Measurements from ENCODE around the gene RBM12. TPM values are rescaled to one million over a fixed set of nuclear protein-coding genes. Genes with fewer than 3 reads are reported as not detected.

The RBM12 gene
- total and polyA plus RNA-seq, 2 of the 4 experiments (the other 2 are of a cell fraction) = 44.7 to 65.8 TPM

DNA sequence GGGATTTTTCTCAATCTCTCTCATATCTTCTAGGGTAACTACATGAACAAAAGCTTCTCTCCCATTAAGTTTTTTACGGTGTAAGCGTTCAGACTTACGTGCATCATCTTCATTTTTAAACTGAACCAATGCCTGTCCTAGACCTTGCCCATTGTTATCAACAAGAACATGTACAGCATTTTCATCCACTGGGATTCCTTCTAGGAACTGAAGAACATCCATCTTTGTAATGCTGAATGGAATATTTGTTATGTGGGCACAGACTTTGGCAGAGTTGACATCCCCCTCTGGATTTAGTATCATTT lies 11.3 kb downstream of the RBM12 start:
- Histone ChIP-seq H4K91ac (ENCODE audit: insufficient read depth, low read depth, low read length) (no peak overlapping the region), H3K14ac (replicated peaks; ENCODE audit: low read depth, low read length) (no peak overlapping the region), H3K23ac (ENCODE audit: low read depth, low read length) (no peak overlapping the region), H3K4ac (ENCODE audit: low read depth, low read length) (no peak overlapping the region), H4K8ac (ENCODE audit: low read depth in 2 of 2, low read length in 2 of 2) (no peak overlapping the region), H3K4me1 (ENCODE audit: control insufficient read depth, insufficient read depth, low read length) (peaks cover 9% of the 10 kb centered on the region), H2AK9ac (replicated peaks; ENCODE audit: low read depth, low read length, poor library complexity) (no peak overlapping the region), H2AFZ (replicated peaks; ENCODE audit: low read length, poor library complexity) (no peak overlapping the region), H3K79me1 (ENCODE audit: low read depth in 1 of 2, low read length in 2 of 2) (peaks cover 25 to 73% of the 10 kb centered on the region in 2 experiments), H3K27ac (ENCODE audit: insufficient read depth, low read length) (no peak overlapping the region), H3K4me3 (ENCODE audit: insufficient read depth, low read depth, low read length) (no peak overlapping the region), H4K5ac (ENCODE audit: low read depth, low read length) (no peak overlapping the region), H3K36me3 (ENCODE audit: control insufficient read depth, insufficient read depth, low read length) (peaks cover 23% of the 10 kb centered on the region), H3K4me2 (ENCODE audit: low read depth, low read length) (no peak overlapping the region), H2BK20ac (ENCODE audit: low read depth, low read length) (no peak overlapping the region), H2BK5ac (ENCODE audit: low read depth, low read length, poor library complexity, severe bottlenecking) (no peak overlapping the region), H3K27me3 (ENCODE audit: control insufficient read depth, insufficient read depth, low read length) (no peaks in the 10 kb centered on the region), H3K9me1 (ENCODE audit: insufficient read depth, low read length) (peaks cover 16% of the 10 kb centered on the region), H3K9me3 (ENCODE audit: control insufficient read depth, insufficient read depth, low read length) (no peaks in the 10 kb centered on the region), H3K9ac (ENCODE audit: low read depth, low read length) (no peak overlapping the region), H2BK120ac (ENCODE audit: low read depth, low read length) (no peak overlapping the region), H3K18ac (ENCODE audit: low read depth, low read length) (no peak overlapping the region), H4K20me1 (ENCODE audit: insufficient read depth, low read length) (peaks cover 91% of the 10 kb centered on the region), H2AK5ac (ENCODE audit: low read depth, low read length) (no peak overlapping the region), H3K56ac (ENCODE audit: extremely low read depth, insufficient read depth, low read length) (no peak overlapping the region), H2BK15ac (ENCODE audit: low read depth, low read length) (no peak overlapping the region)
- BruUV-seq (replicated peaks) = no TSS peak
- in situ Hi-C loops (cut with MboI; ENCODE audit: low sequenced_read_pairs) = no loop called here
- TF ChIP-seq MAZ (IDR thresholded peaks at IDR 0.05; ENCODE audit: borderline replicate concordance, low read depth, low read length) (no peak), BHLHE40 (IDR thresholded peaks at IDR 0.05; ENCODE audit: low read depth, low read length) (no peak), FOS (IDR thresholded peaks at IDR 0.05; ENCODE audit: low read depth, low read length) (no peak), ELK1 (IDR thresholded peaks at IDR 0.05; ENCODE audit: borderline replicate concordance, low read depth, low read length) (no peak), RFX5 (IDR thresholded peaks at IDR 0.05; ENCODE audit: low read depth, low read length) (no peak), CHD1 (IDR thresholded peaks at IDR 0.05; ENCODE audit: low read depth, low read length) (no peak), MXI1 (IDR thresholded peaks at IDR 0.05; ENCODE audit: borderline replicate concordance, low read depth, low read length) (no peak), RCOR1 (IDR thresholded peaks at IDR 0.05; ENCODE audit: insufficient replicate concordance, low read length) (no peak), RAD21 (IDR thresholded peaks at IDR 0.05; ENCODE audit: low read length) (no peak), NFE2L2 (IDR thresholded peaks at IDR 0.05; ENCODE audit: low read depth, low read length) (no peak), POLR2A (IDR thresholded peaks at IDR 0.05; ENCODE audit: low read depth, low read length) (no peak), CTCF (conservative IDR thresholded peaks at IDR 0.05; ENCODE audit: low read depth, low read length) (no peak), CEBPB (IDR thresholded peaks at IDR 0.05; ENCODE audit: low read depth, low read length) (no peak), SMC3 (IDR thresholded peaks at IDR 0.05; ENCODE audit: low read depth, low read length) (no peak), MAFK (IDR thresholded peaks at IDR 0.05; ENCODE audit: low read depth, low read length) (no peak)
- TF ChIP-seq, protein P1, sequence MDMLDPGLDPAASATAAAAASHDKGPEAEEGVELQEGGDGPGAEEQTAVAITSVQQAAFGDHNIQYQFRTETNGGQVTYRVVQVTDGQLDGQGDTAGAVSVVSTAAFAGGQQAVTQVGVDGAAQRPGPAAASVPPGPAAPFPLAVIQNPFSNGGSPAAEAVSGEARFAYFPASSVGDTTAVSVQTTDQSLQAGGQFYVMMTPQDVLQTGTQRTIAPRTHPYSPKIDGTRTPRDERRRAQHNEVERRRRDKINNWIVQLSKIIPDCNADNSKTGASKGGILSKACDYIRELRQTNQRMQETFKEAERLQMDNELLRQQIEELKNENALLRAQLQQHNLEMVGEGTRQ (IDR thresholded peaks at IDR 0.05; ENCODE audit: low read depth, low read length) = no peak
- dilution Hi-C loops (cut with HindIII; ENCODE audit: low sequenced_read_pairs, unreplicated experiment) = no loop called here
- DNase-seq = no peak
- POLR2A ChIA-PET (ENCODE audit: unreplicated experiment) = no interaction called here
- intact Hi-C loops (cut with micrococcal nuclease) = no loop called here
- no peak for ATAC-seq (ENCODE audit: low read depth)
- CTCF ChIA-PET = no interaction called here
- no CpG with 5 or more reads among the region's 3 CpGs for WGBS, 2 experiments (ENCODE audit: extremely low coverage in 2 of 2, insufficient read length in 1 of 2)

Measured in IMR-90 (cell line).